NCI-H748 (cell line): ENCODE measurements around the gene PRKG1.
"Not testable (repeated sequence)": the region's sequence is repeated elsewhere in the genome, so short reads cannot be mapped to it uniquely, and the experiment has no call there.

Experiments used
- DNase-seq: peaks from one replicate; lab custom pipeline; 2025; ENCODE audit not compliant: unreplicated experiment; lab: John Stamatoyannopoulos, UW

Gene PRKG1

GRCh38 chr10:51168086-51168815 lies 94.0 kb downstream of the PRKG1 start:
- DNase-seq: no peak

GRCh38 chr10:51169111-51169510 lies 94.8 kb downstream of the PRKG1 start:
- no peak for DNase-seq

- DNase-seq: no peak
Measured at GRCh38 chr10:51170518-51171245, 96.4 kb downstream of the PRKG1 start.

- DNase-seq: no peak
Measured at GRCh38 chr10:51171946-51172345, 97.7 kb downstream of the PRKG1 start.

GRCh38 chr10:51176976-51177695 lies 102.8 kb downstream of the PRKG1 start:
- no peak for DNase-seq

GRCh38 chr10:51178634-51179033 lies 104.3 kb downstream of the PRKG1 start:
- DNase-seq: no peak

- DNase-seq: no peak
Measured at GRCh38 chr10:51180141-51180540, 105.9 kb downstream of the PRKG1 start.

GRCh38 chr10:51183783-51184182 lies 109.5 kb downstream of the PRKG1 start:
- no peak for DNase-seq

GRCh38 chr10:51186361-51186760 lies 112.1 kb downstream of the PRKG1 start:
- no peak for DNase-seq

- no peak for DNase-seq
Measured at GRCh38 chr10:51188008-51188407, 113.7 kb downstream of the PRKG1 start.

GRCh38 chr10:51188866-51189265 lies 114.6 kb downstream of the PRKG1 start:
- DNase-seq: no peak

GRCh38 chr10:51196508-51197175 lies 122.4 kb downstream of the PRKG1 start:
- no peak for DNase-seq

GRCh38 chr10:51198170-51198569 lies 123.9 kb downstream of the PRKG1 start:
- no peak for DNase-seq

- no peak for DNase-seq
Measured at GRCh38 chr10:51201947-51202346, 127.7 kb downstream of the PRKG1 start.

GRCh38 chr10:51203359-51203758 lies 129.1 kb downstream of the PRKG1 start:
- no peak for DNase-seq

GRCh38 chr10:51204066-51204465 lies 129.8 kb downstream of the PRKG1 start:
- DNase-seq: no peak

- no peak for DNase-seq
Measured at GRCh38 chr10:51204701-51205100, 130.4 kb downstream of the PRKG1 start.

GRCh38 chr10:51206500-51206899 lies 132.2 kb downstream of the PRKG1 start:
- no peak for DNase-seq

GRCh38 chr10:51212937-51213336 lies 138.7 kb downstream of the PRKG1 start:
- DNase-seq: not testable (repeated sequence)

GRCh38 chr10:51214207-51215196 lies 140.2 kb downstream of the PRKG1 start:
- DNase-seq: no peak
